AG09319 (cell line): ENCODE measurements around the gene GNE.
"Not testable (repeated sequence)": the region's sequence is repeated elsewhere in the genome, so short reads cannot be mapped to it uniquely, and the experiment has no call there.

Source experiments
- DNase-seq: peaks from one replicate; pipeline ENCODE4 v3.0.0-alpha.2; 2010; ENCODE audit warnings: low read depth; ENCODE audit errors: extremely low read depth
- TF ChIP-seq, protein P1 (sequence below): IDR thresholded peaks from 2 replicates; pipeline ENCODE4 v1.5.1; 2011; ENCODE audit warnings: low read depth, mild to moderate bottlenecking, inconsistent platforms, low read length, moderate library complexity

The GNE gene

DNA sequence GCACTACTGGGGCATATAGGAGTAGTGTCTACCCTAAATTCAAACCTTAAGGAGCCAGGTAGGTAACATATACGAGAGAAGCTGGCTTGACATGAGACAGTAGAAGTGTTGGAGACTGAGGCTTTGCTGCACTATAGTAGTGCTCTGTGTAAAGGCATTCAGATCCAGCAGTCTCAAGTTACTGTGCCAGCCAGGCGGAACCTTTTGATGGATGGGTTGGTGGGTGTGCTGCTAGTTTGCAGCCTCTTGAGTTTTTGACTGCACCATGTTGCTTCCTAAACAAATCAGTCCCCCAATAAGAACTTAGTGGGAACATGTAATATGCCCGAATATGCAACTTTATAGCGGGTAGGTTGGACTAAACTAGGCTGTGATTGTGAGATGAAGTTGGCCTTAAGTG is 66.1 kb downstream of the GNE start:
- no peak for DNase-seq
- TF ChIP-seq, protein P1, sequence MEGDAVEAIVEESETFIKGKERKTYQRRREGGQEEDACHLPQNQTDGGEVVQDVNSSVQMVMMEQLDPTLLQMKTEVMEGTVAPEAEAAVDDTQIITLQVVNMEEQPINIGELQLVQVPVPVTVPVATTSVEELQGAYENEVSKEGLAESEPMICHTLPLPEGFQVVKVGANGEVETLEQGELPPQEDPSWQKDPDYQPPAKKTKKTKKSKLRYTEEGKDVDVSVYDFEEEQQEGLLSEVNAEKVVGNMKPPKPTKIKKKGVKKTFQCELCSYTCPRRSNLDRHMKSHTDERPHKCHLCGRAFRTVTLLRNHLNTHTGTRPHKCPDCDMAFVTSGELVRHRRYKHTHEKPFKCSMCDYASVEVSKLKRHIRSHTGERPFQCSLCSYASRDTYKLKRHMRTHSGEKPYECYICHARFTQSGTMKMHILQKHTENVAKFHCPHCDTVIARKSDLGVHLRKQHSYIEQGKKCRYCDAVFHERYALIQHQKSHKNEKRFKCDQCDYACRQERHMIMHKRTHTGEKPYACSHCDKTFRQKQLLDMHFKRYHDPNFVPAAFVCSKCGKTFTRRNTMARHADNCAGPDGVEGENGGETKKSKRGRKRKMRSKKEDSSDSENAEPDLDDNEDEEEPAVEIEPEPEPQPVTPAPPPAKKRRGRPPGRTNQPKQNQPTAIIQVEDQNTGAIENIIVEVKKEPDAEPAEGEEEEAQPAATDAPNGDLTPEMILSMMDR = no peak

DNA sequence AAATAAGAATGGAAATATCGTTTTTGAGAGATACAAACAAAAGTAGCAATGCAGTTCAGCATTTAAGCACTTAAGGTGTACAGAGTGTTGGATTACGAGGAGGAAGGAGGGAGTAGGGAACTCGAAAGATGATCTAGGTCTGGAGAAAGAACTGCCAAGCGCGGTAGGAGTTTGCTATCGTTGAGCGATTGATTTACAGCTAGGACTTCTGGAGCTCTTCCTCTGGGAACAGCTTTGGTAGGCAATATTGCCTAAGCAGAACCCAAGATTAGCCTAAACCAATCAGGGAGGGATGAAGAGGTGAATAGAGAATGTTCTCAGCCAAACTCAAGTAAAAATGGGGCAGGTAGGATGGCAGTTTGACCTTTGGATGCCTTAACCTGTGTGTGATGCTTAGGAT is 66.6 kb downstream of the GNE start:
- TF ChIP-seq, protein P1 = no peak
- no peak for DNase-seq

DNA sequence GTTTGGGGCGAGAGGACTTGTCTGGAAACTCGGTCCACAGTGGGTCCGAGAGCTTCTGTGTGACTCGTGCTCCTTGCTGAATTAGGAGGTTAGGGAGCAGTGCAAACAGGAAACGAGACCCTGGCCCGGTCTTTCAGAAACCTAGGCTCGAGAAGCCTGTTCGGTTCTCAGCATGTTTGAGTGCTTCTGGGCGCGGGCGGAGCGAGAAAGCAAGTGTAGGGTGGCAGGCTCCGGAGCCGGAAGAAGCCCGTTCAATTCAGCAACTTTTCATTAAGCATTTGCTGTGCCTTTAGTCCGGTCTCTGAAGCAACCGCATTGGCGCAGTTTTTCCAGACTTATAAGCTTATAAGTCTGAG is 67.0 kb downstream of the GNE start:
- no peak for DNase-seq
- TF ChIP-seq, protein P1 = no peak

DNA sequence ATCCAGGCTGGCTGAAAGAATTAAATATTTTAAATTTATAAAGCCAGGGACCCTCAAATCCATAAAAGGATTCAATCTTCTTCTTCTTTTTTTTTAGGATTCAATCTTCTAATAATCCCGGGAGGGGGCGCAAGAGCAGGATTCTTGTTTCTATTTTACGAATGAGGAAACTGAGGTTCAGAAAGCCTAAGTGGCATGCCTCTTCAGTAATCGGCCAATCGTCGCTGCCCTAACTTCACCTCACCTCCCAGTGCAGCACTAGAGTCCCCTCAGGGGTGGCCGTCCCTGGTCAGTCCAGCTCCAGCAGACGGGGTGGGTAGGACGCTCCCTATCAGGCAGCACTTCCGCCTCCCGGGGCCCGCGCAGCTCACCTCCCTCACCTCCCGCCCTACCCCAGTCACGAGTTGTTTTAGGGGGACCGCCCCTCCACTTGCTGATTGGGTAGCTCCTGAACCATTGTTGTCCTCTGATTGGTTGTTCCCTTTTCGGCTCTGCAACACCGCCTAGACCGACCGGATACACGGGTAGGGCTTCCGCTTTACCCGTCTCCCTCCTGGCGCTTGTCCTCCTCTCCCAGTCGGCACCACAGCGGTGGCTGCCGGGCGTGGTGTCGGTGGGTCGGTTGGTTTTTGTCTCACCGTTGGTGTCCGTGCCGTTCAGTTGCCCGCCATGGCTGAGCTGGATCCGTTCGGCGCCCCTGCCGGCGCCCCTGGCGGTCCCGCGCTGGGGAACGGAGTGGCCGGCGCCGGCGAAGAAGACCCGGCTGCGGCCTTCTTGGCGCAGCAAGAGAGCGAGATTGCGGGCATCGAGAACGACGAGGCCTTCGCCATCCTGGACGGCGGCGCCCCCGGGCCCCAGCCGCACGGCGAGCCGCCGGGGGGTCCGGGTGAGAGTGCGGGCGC is 67.6 kb downstream of the GNE start, which contains the start of gene CLTA:
CLTA (plus strand) TSS at position 534 of the 902 bp plus-strand sequence; CDS start at position 670, 136 bp downstream.
- TF ChIP-seq, protein P1 = peak; percentile 64

GRCh38 chr9:36189976-36190375 is 68.3 kb downstream of the GNE start:
- TF ChIP-seq, protein P1 = no peak
- DNase-seq = no peak

More for the DNA sequence above, 67.6 kb downstream of the GNE start, which contains the start of gene CLTA:
- peak; percentile 94 for DNase-seq

DNA sequence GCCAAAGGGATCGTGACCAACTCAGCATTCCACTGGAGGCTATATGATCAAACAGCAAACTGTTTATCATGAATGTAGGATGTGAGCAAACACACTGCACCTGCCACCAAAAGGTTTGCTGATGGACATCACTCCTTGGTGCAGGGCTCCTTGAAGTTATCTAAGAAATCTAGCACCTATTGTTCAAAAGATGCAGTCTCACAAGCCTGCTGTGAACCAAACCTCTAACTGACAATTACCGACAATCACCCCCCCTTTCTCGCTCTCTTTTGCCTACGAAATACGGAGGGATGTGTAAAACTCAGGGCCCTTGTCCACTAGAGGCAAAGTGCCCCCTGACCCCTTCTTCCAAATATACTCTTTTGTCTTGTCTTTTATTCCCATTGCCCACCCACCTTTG is 70.0 kb downstream of the GNE start:
- TF ChIP-seq, protein P1 = no peak
- no peak for DNase-seq

- no peak for DNase-seq
- TF ChIP-seq, protein P1 = no peak
Observed at GRCh38 chr9:36187414-36187813, 70.8 kb downstream of the GNE start.

- DNase-seq = not testable (repeated sequence)
Observed at GRCh38 chr9:36180243-36180642, 78.0 kb downstream of the GNE start.
